K562 (cell line): ENCODE measurements around the gene IGLL1. TPM values are rescaled to one million over a fixed set of nuclear protein-coding genes. Genes with fewer than 3 reads are reported as not detected.
A peak's percentile ranks its signal among the peaks of the same experiment; 100 is the strongest.

Source experiments
- HCFC1 ChIP-seq: IDR thresholded peaks from 2 replicates; pipeline ENCODE4 v1.6.1; 2012; ENCODE audit warnings: low read depth, low read length, improper control_type of control experiment
- HMBOX1 ChIP-seq: sonication (generic); IDR thresholded peaks from 2 replicates; pipeline ENCODE4 v1.6.1; 2016
- HNRNPK ChIP-seq: fragments of 200-400 bp; formaldehyde crosslinking; IDR thresholded peaks from one replicate; pipeline ENCODE4 v1.6.1; 2018; ENCODE audit warnings: mild to moderate bottlenecking, low read depth, low read length; ENCODE audit not compliant: poor library complexity, severe bottlenecking
- ZBTB8A ChIP-seq: fragments of 450-650 bp; IDR thresholded peaks from 2 replicates; pipeline ENCODE4 v1.6.1; 2018; ENCODE audit warnings: mild to moderate bottlenecking, moderate library complexity; ENCODE audit not compliant: partially characterized antibody
- ZNF589 ChIP-seq: fragments of 200-800 bp; sonication (Bioruptor generic); IDR thresholded peaks from 2 replicates; pipeline ENCODE4 v1.6.1; 2016; ENCODE audit warnings: low read depth, missing genetic modification characterization, missing compliant biosample characterization
- polyA plus RNA-seq, 8 experiments: library from polyadenylated mRNA; depleted of rRNA in 4 of 8; stranded (reverse) in 5 of 8; unstranded in 3 of 8; fragments of >200 nt; fragmentation: Nextera tagmentation in 2 of 8; fragmentation: Illumina TruSeq in 1 of 8; extraction: Ambion mirVana in 2 of 8; extraction: Trizol in 1 of 8; gene quantifications; 2 replicates each; pipeline versions ENCODE4 v1.2.1 to v1.2.3, GENCODE V29; 2011 to 2014; ENCODE audit warnings: inconsistent platforms in 1 of 8, missing spikeins in 1 of 8
- total RNA-seq, 7 experiments: library from RNA; depleted of rRNA in 6 of 7; stranded (reverse); fragments of >200 nt in 6 of 7; fragmentation: Illumina TruSeq in 2 of 7; extraction: Trizol in 2 of 7; gene quantifications; 2 replicates each; pipeline versions ENCODE4 v1.2.1 to v1.2.3, GENCODE V29; 2011 to 2021; ENCODE audit warnings: low replicate concordance in 1 of 7
- TF ChIP-seq, protein P1 (sequence below): fragments of 450-650 bp; conservative IDR thresholded peaks from 2 replicates; pipeline ENCODE4 v1.6.1; 2016; ENCODE audit warnings: missing genetic modification characterization, low read depth, mild to moderate bottlenecking, missing compliant biosample characterization, moderate library complexity
- TF ChIP-seq, protein P2 (sequence below), 2 experiments: fragments of 250-450 bp in 1 of 2; fragments of 450-650 bp in 1 of 2; sonication (Bioruptor Pico) in 1 of 2; IDR thresholded peaks; 2 replicates each; pipeline versions ENCODE4 v1.6.1 to v1.8.0; 2016 to 2021; ENCODE audit warnings: mild to moderate bottlenecking in 2 of 2, moderate library complexity in 2 of 2, missing compliant biosample characterization in 1 of 2, missing genetic modification characterization in 1 of 2

IGLL1 gene
- total and polyA plus RNA-seq, 9 of the 15 experiments (the other 6 are each of a cell fraction or from before 2014, with no cell fraction given), result 0.10 to 0.32 (median 0.20) TPM; not detected in 6

GRCh38 chr22:23621082-23621780, 41.1 kb upstream of the IGLL1 start (continued):
- TF ChIP-seq, protein P1, sequence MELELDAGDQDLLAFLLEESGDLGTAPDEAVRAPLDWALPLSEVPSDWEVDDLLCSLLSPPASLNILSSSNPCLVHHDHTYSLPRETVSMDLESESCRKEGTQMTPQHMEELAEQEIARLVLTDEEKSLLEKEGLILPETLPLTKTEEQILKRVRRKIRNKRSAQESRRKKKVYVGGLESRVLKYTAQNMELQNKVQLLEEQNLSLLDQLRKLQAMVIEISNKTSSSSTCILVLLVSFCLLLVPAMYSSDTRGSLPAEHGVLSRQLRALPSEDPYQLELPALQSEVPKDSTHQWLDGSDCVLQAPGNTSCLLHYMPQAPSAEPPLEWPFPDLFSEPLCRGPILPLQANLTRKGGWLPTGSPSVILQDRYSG (tag), result no peak
- TF ChIP-seq HMBOX1 (0 out of 2 replicates have a peak, but pooled peaks have one; percentile 38), ZNF589 (CRISPR knock-in tag) (no peak), HNRNPK (no peak), HCFC1 (no peak), ZBTB8A (no peak)
- TF ChIP-seq, protein P2, sequence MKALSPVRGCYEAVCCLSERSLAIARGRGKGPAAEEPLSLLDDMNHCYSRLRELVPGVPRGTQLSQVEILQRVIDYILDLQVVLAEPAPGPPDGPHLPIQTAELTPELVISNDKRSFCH (CRISPR knock-in tag; IDR thresholded peaks at IDR 0.05), result no peak
- TF ChIP-seq, protein P2 (tag; IDR thresholded peaks at IDR 0.05), result no peak
